ENCODE results near the gene GRN.

GRN gene

DNA sequence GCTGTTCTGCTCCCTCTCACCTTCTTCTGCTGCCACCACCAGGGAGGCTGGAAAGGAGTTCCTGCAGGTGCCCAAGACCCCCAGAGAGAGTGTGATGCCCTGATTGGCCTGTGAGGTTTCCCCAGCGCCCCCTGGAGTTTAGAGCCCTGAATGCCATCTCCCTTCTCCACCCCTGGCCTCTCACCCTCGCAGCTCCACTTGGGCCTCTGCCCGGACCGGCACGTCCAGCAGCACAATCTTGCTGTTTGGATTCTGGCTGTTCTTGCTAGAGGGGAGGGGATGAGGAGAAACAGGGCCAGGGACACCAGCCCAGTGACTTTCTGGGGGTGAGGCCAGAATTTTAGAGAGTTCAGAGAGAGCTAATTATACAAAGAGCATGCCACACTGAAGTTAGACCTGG is 31.0 kb downstream of the GRN start:
- no peaks in the 10 kb centered on the region for H3K9me3 ChIP-seq (ENCODE audit: control insufficient read depth in 2 of 2, low read length in 2 of 2)
- H3K9ac ChIP-seq (ENCODE audit: low read length in 2 of 2), result no peak overlapping the region
- H3K4me3 ChIP-seq (ENCODE audit: low read length in 2 of 2), result no peak overlapping the region
- no peak overlapping the region for H3K27ac ChIP-seq (ENCODE audit: low read length)
- no peaks in the 10 kb centered on the region for H3K36me3 ChIP-seq (ENCODE audit: control insufficient read depth in 2 of 2, insufficient read depth in 2 of 2, low read length in 2 of 2)
- peaks cover 0 to 3% of the 10 kb centered on the region in 2 donors for H3K27me3 ChIP-seq (ENCODE audit: control insufficient read depth in 1 of 2, insufficient read depth in 2 of 2, low read length in 2 of 2)
- H3K4me1 ChIP-seq (ENCODE audit: control insufficient read depth, insufficient read depth, low read length), result peaks cover 13% of the 10 kb centered on the region

GRCh38 chr17:44376779-44377178 is 31.7 kb downstream of the GRN start:
- Histone ChIP-seq H3K4me3 (ENCODE audit: low read length in 2 of 2) (no peak overlapping the region), H3K4me1 (ENCODE audit: control insufficient read depth, insufficient read depth, low read length) (peaks cover 13% of the 10 kb centered on the region), H3K9me3 (ENCODE audit: control insufficient read depth in 2 of 2, low read length in 2 of 2) (no peaks in the 10 kb centered on the region), H3K9ac (ENCODE audit: low read length in 2 of 2) (no peak overlapping the region), H3K27ac (ENCODE audit: low read length) (no peak overlapping the region), H3K36me3 (ENCODE audit: control insufficient read depth in 2 of 2, insufficient read depth in 2 of 2, low read length in 2 of 2) (no peaks in the 10 kb centered on the region), H3K27me3 (ENCODE audit: control insufficient read depth in 1 of 2, insufficient read depth in 2 of 2, low read length in 2 of 2) (peaks cover 0 to 3% of the 10 kb centered on the region in 2 donors)

GRCh38 chr17:44378171-44378705 is 33.1 kb downstream of the GRN start:
- Histone ChIP-seq H3K27ac (ENCODE audit: low read length) (no peak overlapping the region), H3K9me3 (ENCODE audit: control insufficient read depth in 2 of 2, low read length in 2 of 2) (no peaks in the 10 kb centered on the region), H3K27me3 (ENCODE audit: control insufficient read depth in 1 of 2, insufficient read depth in 2 of 2, low read length in 2 of 2) (peaks cover 0 to 3% of the 10 kb centered on the region in 2 donors), H3K4me3 (ENCODE audit: low read length in 2 of 2) (no peak overlapping the region), H3K9ac (ENCODE audit: low read length in 2 of 2) (no peak overlapping the region), H3K36me3 (ENCODE audit: control insufficient read depth in 2 of 2, insufficient read depth in 2 of 2, low read length in 2 of 2) (no peaks in the 10 kb centered on the region), H3K4me1 (ENCODE audit: control insufficient read depth, insufficient read depth, low read length) (peaks cover 13% of the 10 kb centered on the region)

DNA sequence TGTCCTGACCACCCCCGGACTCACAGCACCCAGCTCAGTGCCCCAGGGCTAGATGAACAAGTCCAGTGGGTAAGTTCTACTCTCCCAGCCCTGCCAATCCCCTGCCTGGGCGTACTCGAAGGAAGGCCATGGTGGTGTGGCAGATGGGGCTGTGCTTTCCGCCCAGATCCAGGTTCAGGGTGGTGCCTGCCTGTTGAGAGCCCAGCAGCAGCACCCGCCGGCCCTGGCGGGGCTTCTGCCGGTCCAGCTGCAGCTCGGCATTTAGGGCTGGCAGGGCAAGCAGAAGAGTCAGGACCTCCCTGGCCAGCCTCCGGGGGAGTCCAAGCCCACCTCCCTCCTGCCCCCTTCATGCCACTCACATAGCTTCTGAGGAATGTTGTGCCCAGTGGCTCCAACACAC is 34.8 kb downstream of the GRN start:
- Histone ChIP-seq H3K9ac (ENCODE audit: low read length in 2 of 2) (no peak overlapping the region), H3K36me3 (ENCODE audit: control insufficient read depth in 2 of 2, insufficient read depth in 2 of 2, low read length in 2 of 2) (no peaks in the 10 kb centered on the region), H3K27me3 (ENCODE audit: control insufficient read depth in 1 of 2, insufficient read depth in 2 of 2, low read length in 2 of 2) (peaks cover 3% of the 10 kb centered on the region in 2 donors), H3K27ac (ENCODE audit: low read length) (no peak overlapping the region), H3K9me3 (ENCODE audit: control insufficient read depth in 2 of 2, low read length in 2 of 2) (no peaks in the 10 kb centered on the region), H3K4me3 (ENCODE audit: low read length in 2 of 2) (no peak overlapping the region), H3K4me1 (ENCODE audit: control insufficient read depth, insufficient read depth, low read length) (peaks cover 17% of the 10 kb centered on the region)

DNA sequence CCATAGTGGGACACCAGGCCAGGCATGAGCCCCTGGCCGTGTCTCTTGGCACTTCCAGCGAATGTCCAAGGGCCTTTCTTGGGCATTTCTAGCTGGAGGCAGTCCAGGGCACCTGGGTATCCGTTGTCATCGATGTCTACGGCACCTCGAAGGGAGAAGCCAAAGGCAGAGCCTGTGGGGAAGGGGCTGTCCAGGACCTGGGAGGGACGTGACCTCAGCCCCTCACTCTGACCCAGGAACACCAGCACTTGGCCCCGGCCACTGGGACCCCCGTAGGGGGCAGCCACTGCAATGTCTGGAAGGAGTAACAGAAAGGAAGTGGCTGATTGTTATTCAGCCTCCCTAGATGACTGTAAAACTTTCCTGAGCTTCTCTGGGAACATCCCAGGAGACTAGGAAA is 35.7 kb downstream of the GRN start:
- Histone ChIP-seq H3K4me3 (ENCODE audit: low read length in 2 of 2) (no peak overlapping the region), H3K9ac (ENCODE audit: low read length in 2 of 2) (no peak overlapping the region), H3K27me3 (ENCODE audit: control insufficient read depth in 1 of 2, insufficient read depth in 2 of 2, low read length in 2 of 2) (peaks cover 3 to 5% of the 10 kb centered on the region in 2 donors), H3K36me3 (ENCODE audit: control insufficient read depth in 2 of 2, insufficient read depth in 2 of 2, low read length in 2 of 2) (no peaks in the 10 kb centered on the region), H3K27ac (ENCODE audit: low read length) (no peak overlapping the region), H3K9me3 (ENCODE audit: control insufficient read depth in 2 of 2, low read length in 2 of 2) (no peaks in the 10 kb centered on the region), H3K4me1 (ENCODE audit: control insufficient read depth, insufficient read depth, low read length) (peaks cover 19% of the 10 kb centered on the region)

- Histone ChIP-seq H3K27ac (ENCODE audit: low read length) (no peak overlapping the region), H3K27me3 (ENCODE audit: control insufficient read depth in 1 of 2, insufficient read depth in 2 of 2, low read length in 2 of 2) (peaks cover 3 to 6% of the 10 kb centered on the region in 2 donors), H3K36me3 (ENCODE audit: control insufficient read depth in 2 of 2, insufficient read depth in 2 of 2, low read length in 2 of 2) (no peaks in the 10 kb centered on the region), H3K9me3 (ENCODE audit: control insufficient read depth in 2 of 2, low read length in 2 of 2) (no peaks in the 10 kb centered on the region), H3K4me3 (ENCODE audit: low read length in 2 of 2) (no peak overlapping the region), H3K9ac (ENCODE audit: low read length in 2 of 2) (no peak overlapping the region), H3K4me1 (ENCODE audit: control insufficient read depth, insufficient read depth, low read length) (peaks cover 16% of the 10 kb centered on the region)
Measured at GRCh38 chr17:44381810-44382305, 36.8 kb downstream of the GRN start.

- H3K27me3 ChIP-seq (ENCODE audit: control insufficient read depth in 1 of 2, insufficient read depth in 2 of 2, low read length in 2 of 2), result peaks cover 3 to 7% of the 10 kb centered on the region in 2 donors
- H3K9me3 ChIP-seq (ENCODE audit: control insufficient read depth in 2 of 2, low read length in 2 of 2), result no peaks in the 10 kb centered on the region
- H3K27ac ChIP-seq (ENCODE audit: low read length), result no peak overlapping the region
- H3K4me3 ChIP-seq (ENCODE audit: low read length in 2 of 2), result no peak overlapping the region
- no peaks in the 10 kb centered on the region for H3K36me3 ChIP-seq (ENCODE audit: control insufficient read depth in 2 of 2, insufficient read depth in 2 of 2, low read length in 2 of 2)
- peaks cover 15% of the 10 kb centered on the region for H3K4me1 ChIP-seq (ENCODE audit: control insufficient read depth, insufficient read depth, low read length)
- no peak overlapping the region for H3K9ac ChIP-seq (ENCODE audit: low read length in 2 of 2)
Measured at GRCh38 chr17:44382917-44383316, 37.8 kb downstream of the GRN start.

DNA sequence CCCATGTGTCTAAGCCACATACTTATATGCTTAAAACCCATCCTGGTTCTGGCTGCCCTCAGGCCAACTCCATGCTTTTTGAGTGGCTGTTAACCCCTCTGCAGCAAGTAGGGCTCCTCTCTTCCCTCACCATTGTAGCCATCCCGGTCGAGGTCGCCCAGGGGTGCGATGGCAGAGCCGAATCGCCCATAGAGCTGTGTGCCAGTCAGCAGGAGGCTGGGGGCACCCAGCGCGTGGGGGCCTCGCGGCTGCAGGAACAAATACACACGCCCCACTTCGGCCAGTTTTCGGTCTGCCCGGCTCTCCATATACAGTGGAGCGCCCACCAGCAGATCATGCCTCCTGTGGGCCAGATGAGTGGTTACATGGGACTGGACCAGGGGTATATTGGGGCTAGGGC is 38.3 kb downstream of the GRN start:
- peaks cover 15% of the 10 kb centered on the region for H3K4me1 ChIP-seq (ENCODE audit: control insufficient read depth, insufficient read depth, low read length)
- H3K9me3 ChIP-seq (ENCODE audit: control insufficient read depth in 2 of 2, low read length in 2 of 2), result no peaks in the 10 kb centered on the region
- H3K27ac ChIP-seq (ENCODE audit: low read length), result no peak overlapping the region
- no peak overlapping the region for H3K4me3 ChIP-seq (ENCODE audit: low read length in 2 of 2)
- no peak overlapping the region for H3K9ac ChIP-seq (ENCODE audit: low read length in 2 of 2)
- peaks cover 3 to 7% of the 10 kb centered on the region in 2 donors for H3K27me3 ChIP-seq (ENCODE audit: control insufficient read depth in 1 of 2, insufficient read depth in 2 of 2, low read length in 2 of 2)
- no peaks in the 10 kb centered on the region for H3K36me3 ChIP-seq (ENCODE audit: control insufficient read depth in 2 of 2, insufficient read depth in 2 of 2, low read length in 2 of 2)

- no peak overlapping the region for H3K9ac ChIP-seq (ENCODE audit: low read length in 2 of 2)
- H3K4me3 ChIP-seq (ENCODE audit: low read length in 2 of 2), result no peak overlapping the region
- peaks cover 3 to 7% of the 10 kb centered on the region in 2 donors for H3K27me3 ChIP-seq (ENCODE audit: control insufficient read depth in 1 of 2, insufficient read depth in 2 of 2, low read length in 2 of 2)
- H3K4me1 ChIP-seq (ENCODE audit: control insufficient read depth, insufficient read depth, low read length), result peaks cover 15% of the 10 kb centered on the region
- H3K27ac ChIP-seq (ENCODE audit: low read length), result no peak overlapping the region
- H3K9me3 ChIP-seq (ENCODE audit: control insufficient read depth in 2 of 2, low read length in 2 of 2), result no peaks in the 10 kb centered on the region
- no peaks in the 10 kb centered on the region for H3K36me3 ChIP-seq (ENCODE audit: control insufficient read depth in 2 of 2, insufficient read depth in 2 of 2, low read length in 2 of 2)
Measured at GRCh38 chr17:44383861-44384260, 38.8 kb downstream of the GRN start.

GRCh38 chr17:44384281-44384822 is 39.2 kb downstream of the GRN start:
- Histone ChIP-seq H3K27me3 (ENCODE audit: control insufficient read depth in 1 of 2, insufficient read depth in 2 of 2, low read length in 2 of 2) (peaks cover 3 to 7% of the 10 kb centered on the region in 2 donors), H3K4me3 (ENCODE audit: low read length in 2 of 2) (peak overlapping the region in 1 of 2 donors; percentile 76), H3K36me3 (ENCODE audit: control insufficient read depth in 2 of 2, insufficient read depth in 2 of 2, low read length in 2 of 2) (no peaks in the 10 kb centered on the region), H3K9me3 (ENCODE audit: control insufficient read depth in 2 of 2, low read length in 2 of 2) (no peaks in the 10 kb centered on the region), H3K27ac (ENCODE audit: low read length) (no peak overlapping the region), H3K9ac (ENCODE audit: low read length in 2 of 2) (no peak overlapping the region), H3K4me1 (ENCODE audit: control insufficient read depth, insufficient read depth, low read length) (peaks cover 15% of the 10 kb centered on the region)

GRCh38 chr17:44384823-44385286 is 39.8 kb downstream of the GRN start:
- Histone ChIP-seq H3K9ac (ENCODE audit: low read length in 2 of 2) (peak overlapping the region in 1 of 2 donors; percentile 42), H3K4me3 (ENCODE audit: low read length in 2 of 2) (peak overlapping the region; percentile 35 to 76), H3K36me3 (ENCODE audit: control insufficient read depth in 2 of 2, insufficient read depth in 2 of 2, low read length in 2 of 2) (no peaks in the 10 kb centered on the region), H3K27me3 (ENCODE audit: control insufficient read depth in 1 of 2, insufficient read depth in 2 of 2, low read length in 2 of 2) (peaks cover 3 to 7% of the 10 kb centered on the region in 2 donors), H3K27ac (ENCODE audit: low read length) (no peak overlapping the region), H3K9me3 (ENCODE audit: control insufficient read depth in 2 of 2, low read length in 2 of 2) (no peaks in the 10 kb centered on the region), H3K4me1 (ENCODE audit: control insufficient read depth, insufficient read depth, low read length) (peaks cover 15% of the 10 kb centered on the region)

Data from stomach smooth muscle (tissue), 2 donors.